MM.1S (cell line): ENCODE data around the gene PDSS2.

Experiments
- EZH2phosphoT487 ChIP-seq: fragments of 300-600 bp; sonication (generic); IDR thresholded peaks from 2 replicates; pipeline ENCODE4 v1.6.1; 2018; ENCODE audit warnings: antibody characterized with exemption, low read length
- TF ChIP-seq, protein P1 (sequence below): fragments of 300-600 bp; sonication (generic); IDR thresholded peaks from 2 replicates; pipeline ENCODE4 v1.5.1; 2016; ENCODE audit warnings: antibody characterized with exemption, low read length, mixed read lengths

DNA sequence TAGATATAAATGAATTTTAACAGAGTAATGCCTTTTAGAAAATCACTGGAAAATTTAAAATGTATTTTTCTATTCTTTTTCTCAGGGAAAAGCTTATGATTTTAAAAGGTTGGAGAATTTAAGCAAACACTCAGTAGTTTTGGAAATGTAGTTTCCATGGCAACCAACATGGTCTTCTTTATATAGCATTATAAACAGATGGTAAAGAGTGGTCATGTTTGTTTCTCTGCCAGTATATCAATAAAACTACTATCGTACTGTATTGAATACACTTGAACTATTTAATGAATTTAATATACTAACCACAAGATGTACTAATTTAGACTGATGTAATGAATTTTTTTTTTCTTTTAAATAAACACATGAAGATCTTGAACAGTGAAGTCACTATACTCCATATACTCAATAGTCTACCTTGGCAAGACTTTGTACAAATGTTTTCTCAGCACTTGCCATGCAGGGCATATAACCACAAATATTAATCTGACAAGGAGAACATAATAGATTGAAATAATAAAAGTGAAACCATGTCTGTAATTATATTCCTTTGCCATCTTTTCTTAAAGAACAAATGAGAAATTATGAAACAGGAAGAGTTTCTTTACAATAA, 105.5 kb downstream of the PDSS2 start:
- TF ChIP-seq, protein P1, sequence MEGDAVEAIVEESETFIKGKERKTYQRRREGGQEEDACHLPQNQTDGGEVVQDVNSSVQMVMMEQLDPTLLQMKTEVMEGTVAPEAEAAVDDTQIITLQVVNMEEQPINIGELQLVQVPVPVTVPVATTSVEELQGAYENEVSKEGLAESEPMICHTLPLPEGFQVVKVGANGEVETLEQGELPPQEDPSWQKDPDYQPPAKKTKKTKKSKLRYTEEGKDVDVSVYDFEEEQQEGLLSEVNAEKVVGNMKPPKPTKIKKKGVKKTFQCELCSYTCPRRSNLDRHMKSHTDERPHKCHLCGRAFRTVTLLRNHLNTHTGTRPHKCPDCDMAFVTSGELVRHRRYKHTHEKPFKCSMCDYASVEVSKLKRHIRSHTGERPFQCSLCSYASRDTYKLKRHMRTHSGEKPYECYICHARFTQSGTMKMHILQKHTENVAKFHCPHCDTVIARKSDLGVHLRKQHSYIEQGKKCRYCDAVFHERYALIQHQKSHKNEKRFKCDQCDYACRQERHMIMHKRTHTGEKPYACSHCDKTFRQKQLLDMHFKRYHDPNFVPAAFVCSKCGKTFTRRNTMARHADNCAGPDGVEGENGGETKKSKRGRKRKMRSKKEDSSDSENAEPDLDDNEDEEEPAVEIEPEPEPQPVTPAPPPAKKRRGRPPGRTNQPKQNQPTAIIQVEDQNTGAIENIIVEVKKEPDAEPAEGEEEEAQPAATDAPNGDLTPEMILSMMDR = no peak
- no peak for TF ChIP-seq EZH2phosphoT487
